ENCODE measurements around the gene NCR3LG1.

NCR3LG1 gene

GRCh38 chr11:17375547-17375946 lies 23.9 kb downstream of the NCR3LG1 start:
- DNase-seq = no peak

GRCh38 chr11:17376493-17376892 lies 24.9 kb downstream of the NCR3LG1 start:
- no peak for DNase-seq

GRCh38 chr11:17378655-17379054 lies 27.1 kb downstream of the NCR3LG1 start:
- DNase-seq = no peak

- no peak for DNase-seq
Measured at GRCh38 chr11:17379383-17380180, 28.0 kb downstream of the NCR3LG1 start.

- peak; percentile 26 for DNase-seq
Measured at GRCh38 chr11:17381156-17381555, 29.6 kb downstream of the NCR3LG1 start.

- no peak for DNase-seq
Measured at GRCh38 chr11:17382046-17382728, 30.6 kb downstream of the NCR3LG1 start.

- no peak for DNase-seq
Measured at GRCh38 chr11:17383461-17383860, 31.9 kb downstream of the NCR3LG1 start.

- DNase-seq = peak; percentile 74
Measured at GRCh38 chr11:17384002-17384511, 32.5 kb downstream of the NCR3LG1 start.

- DNase-seq = no peak
Measured at GRCh38 chr11:17385492-17385891, 33.9 kb downstream of the NCR3LG1 start.

GRCh38 chr11:17385926-17386325 lies 34.3 kb downstream of the NCR3LG1 start:
- no peak for DNase-seq

GRCh38 chr11:17386331-17387084 lies 34.9 kb downstream of the NCR3LG1 start:
- peak; percentile 9 for DNase-seq

- no peak for DNase-seq
Measured at GRCh38 chr11:17387254-17387653, 35.7 kb downstream of the NCR3LG1 start.

- no peak for DNase-seq
Measured at GRCh38 chr11:17387811-17388210, 36.2 kb downstream of the NCR3LG1 start.

GRCh38 chr11:17388609-17389210 lies 37.1 kb downstream of the NCR3LG1 start, which contains the start of gene KCNJ11:
Gene KCNJ11, minus strand, starts transcription at chr11:17388659. Its CDS starts 568 bp downstream, at chr11:17388091.
- no peak for DNase-seq

- DNase-seq = peak; percentile 23
Measured at GRCh38 chr11:17389211-17389956, 37.8 kb downstream of the NCR3LG1 start.

- DNase-seq = no peak
Measured at GRCh38 chr11:17389957-17390649, 38.5 kb downstream of the NCR3LG1 start.

- no peak for DNase-seq
Measured at GRCh38 chr11:17391493-17392355, 40.1 kb downstream of the NCR3LG1 start.

GRCh38 chr11:17392872-17393271 lies 41.3 kb downstream of the NCR3LG1 start:
- DNase-seq = no peak

- DNase-seq = no peak
Measured at GRCh38 chr11:17393472-17393871, 41.9 kb downstream of the NCR3LG1 start.

- DNase-seq = no peak
Measured at GRCh38 chr11:17394743-17395390, 43.3 kb downstream of the NCR3LG1 start.

Data from fibroblast of skin of right quadriceps (primary cell).